GM12878 (cell line): ENCODE data around the gene SERPINE2. TPM values are rescaled to one million over a fixed set of nuclear protein-coding genes. Genes with fewer than 3 reads are reported as not detected.

Source experiments
- BCL11A ChIP-seq: IDR thresholded peaks from 2 replicates; pipeline ENCODE4 v1.6.1; 2011; ENCODE audit warnings: low read depth, low read length
- CEBPB ChIP-seq, 2 experiments: fragments of 150-350 bp in 1 of 2; IDR thresholded peaks; 2 replicates each; pipeline ENCODE4 v1.6.1; 2012 to 2014; ENCODE audit warnings: low read depth in 2 of 2, low read length in 2 of 2, borderline replicate concordance in 1 of 2, inconsistent platforms in 1 of 2
- FOXK2 ChIP-seq: fragments of 450-650 bp; IDR thresholded peaks from 2 replicates; pipeline ENCODE4 v1.6.1; 2017; ENCODE audit warnings: mild to moderate bottlenecking, moderate library complexity
- HDAC2 ChIP-seq: fragments of 200-600 bp; sonication (generic); IDR thresholded peaks from 2 replicates; pipeline ENCODE4 v1.6.1; 2017
- HDGF ChIP-seq: fragments of 450-650 bp; IDR thresholded peaks from 2 replicates; pipeline ENCODE4 v1.6.1; 2016; ENCODE audit warnings: antibody characterized with exemption
- MEF2B ChIP-seq: fragments of 450-650 bp; IDR thresholded peaks from 2 replicates; pipeline ENCODE4 v1.6.1; 2018; ENCODE audit warnings: mild to moderate bottlenecking, moderate library complexity; ENCODE audit not compliant: partially characterized antibody, poor library complexity, severe bottlenecking
- MYB ChIP-seq: fragments of 150-350 bp; IDR thresholded peaks from 2 replicates; pipeline ENCODE4 v1.6.1; 2014; ENCODE audit warnings: mild to moderate bottlenecking, low read depth, low read length, borderline replicate concordance
- MYC ChIP-seq: IDR thresholded peaks from 2 replicates; pipeline ENCODE4 v1.6.1; 2011; ENCODE audit warnings: mild to moderate bottlenecking, low read length, moderate library complexity, inconsistent platforms; ENCODE audit not compliant: insufficient read depth, insufficient replicate concordance, insufficient read length, severe bottlenecking
- NFXL1 ChIP-seq: fragments of 450-650 bp; IDR thresholded peaks from 2 replicates; pipeline ENCODE4 v1.6.1; 2017; ENCODE audit warnings: antibody characterized with exemption, mild to moderate bottlenecking, borderline replicate concordance
- PML ChIP-seq: IDR thresholded peaks from 2 replicates; pipeline ENCODE4 v1.6.1; 2012; ENCODE audit warnings: low read length, inconsistent platforms
- POLR2A ChIP-seq: IDR thresholded peaks from 2 replicates; pipeline ENCODE4 v1.6.1; 2011; ENCODE audit warnings: low read depth, mild to moderate bottlenecking, low read length
- POLR2AphosphoS5 ChIP-seq: IDR thresholded peaks from 2 replicates; pipeline ENCODE4 v1.6.1; 2011; ENCODE audit warnings: mild to moderate bottlenecking, low read length, inconsistent platforms
- RELB ChIP-seq: fragments of 450-650 bp; IDR thresholded peaks from 2 replicates; pipeline ENCODE4 v1.6.1; 2017; ENCODE audit warnings: low read depth, mild to moderate bottlenecking, moderate library complexity
- REST ChIP-seq: IDR thresholded peaks from 2 replicates; pipeline ENCODE4 v1.6.1; 2012; ENCODE audit warnings: mild to moderate bottlenecking, low read depth, low read length
- RUNX3 ChIP-seq: IDR thresholded peaks from 2 replicates; pipeline ENCODE4 v1.6.1; 2012; ENCODE audit warnings: low read length, inconsistent platforms
- SKIL ChIP-seq: fragments of 450-650 bp; IDR thresholded peaks from 2 replicates; pipeline ENCODE4 v1.6.1; 2017; ENCODE audit warnings: mild to moderate bottlenecking, low read depth, inconsistent platforms; ENCODE audit not compliant: poor library complexity, severe bottlenecking
- ZNF24 ChIP-seq: fragments of 450-650 bp; IDR thresholded peaks from 2 replicates; pipeline ENCODE4 v1.6.1; 2017; ENCODE audit warnings: antibody characterized with exemption, mild to moderate bottlenecking
- ZNF687 ChIP-seq: fragments of 450-650 bp; IDR thresholded peaks from 2 replicates; pipeline ENCODE4 v1.6.1; 2017; ENCODE audit warnings: mild to moderate bottlenecking, moderate library complexity
- polyA plus RNA-seq, 11 experiments: library from polyadenylated mRNA; depleted of rRNA in 4 of 11; unstranded in 6 of 11; stranded (reverse) in 5 of 11; fragments of >200 nt; fragmentation: Nextera tagmentation in 4 of 11; fragmentation: Illumina TruSeq in 1 of 11; extraction: Ambion mirVana in 4 of 11; extraction: Trizol in 1 of 11; gene quantifications; 1 replicate in 1 of 11; 2 replicates in 10 of 11; pipeline versions ENCODE4 v1.2.1 to v1.2.3, GENCODE V29; 2011 to 2016; ENCODE audit warnings: inconsistent platforms in 2 of 11, missing spikeins in 2 of 11, low read depth in 1 of 11
- total RNA-seq, 4 experiments: library from RNA; depleted of rRNA in 3 of 4; stranded (reverse); fragments of >200 nt in 3 of 4; fragmentation: Illumina TruSeq in 1 of 4; extraction: Trizol in 1 of 4; gene quantifications; 2 replicates each; pipeline versions ENCODE4 v1.2.1 to v1.2.3, GENCODE V29; 2013 to 2021

Gene SERPINE2
- total and polyA plus RNA-seq, 10 of the 15 experiments (the other 5 are each of a cell fraction or from before 2014, with no cell fraction given): 0.18 to 1.7 (median 0.39) TPM

GRCh38 chr2:223944703-223945531, 94.2 kb downstream of the SERPINE2 start, which contains the start of gene WDFY1 (continued):
- no peak for TF ChIP-seq CEBPB (IDR thresholded peaks at IDR 0.05; ENCODE audit: borderline replicate concordance in 1 of 2, low read depth in 2 of 2, low read length in 2 of 2)
- peak; percentile 57 for TF ChIP-seq RUNX3
- TF ChIP-seq NFXL1: no peak
- no peak for TF ChIP-seq HDAC2
- TF ChIP-seq POLR2A: peak; percentile 98
- TF ChIP-seq MYB: no peak
- no peak for TF ChIP-seq BCL11A
- TF ChIP-seq SKIL: no peak
- TF ChIP-seq REST: no peak
- TF ChIP-seq FOXK2: no peak
- TF ChIP-seq MEF2B: no peak
- 0 out of 2 replicates have a peak, but pooled peaks have one; percentile 48 for TF ChIP-seq PML
- peak; percentile 94 for TF ChIP-seq ZNF687
- no peak for TF ChIP-seq ZNF24
- peak; percentile 49 for TF ChIP-seq MYC
- TF ChIP-seq HDGF: no peak
- TF ChIP-seq RELB: peak; percentile 77
- peak; percentile 78 for TF ChIP-seq POLR2AphosphoS5
